K562 (cell line): ENCODE data around the gene SCN2B. TPM values are rescaled to one million over a fixed set of nuclear protein-coding genes. Genes with fewer than 3 reads are reported as not detected.

ENCODE experiments used
- ATAC-seq: fragments of 200-7000 bp; cut with Tn5 transposase; 3 replicates; pipeline ENCODE4 v1.9.1; 2020; ENCODE audit warnings: moderate library complexity
- BruUV-seq: library from RNA; stranded (reverse); fragments of 400-500 nt; replicated peaks from 2 replicates; lab custom pipeline; 2021; lab: Mats Ljungman, UMichigan
- CTCF ChIA-PET: fragments of 300-600 bp; formaldehyde crosslinking; extraction: SDS; loops from one replicate; lab custom pipeline; 2021; ENCODE audit warnings: low intra/inter-chr PET ratio; lab: Yijun Ruan, JAX
- POLR2A ChIA-PET: fragments of 300-600, 350-650 bp; sonication (Branson Sonifier 250); formaldehyde crosslinking; extraction: SDS; loops from one replicate; lab custom pipeline; 2021; ENCODE audit warnings: antibody characterized with exemption, inconsistent platforms; lab: Yijun Ruan, JAX
- DNase-seq, 4 experiments: peaks; one replicate each; pipeline versions ENCODE4 v3.0.0 to v3.0.0-alpha.2; 2011 to 2018; ENCODE audit warnings: low spot score in 3 of 4, mixed read lengths in 3 of 4; ENCODE audit errors: extremely low read depth in 1 of 4
- FAIRE-seq: peaks from 2 replicates; lab custom pipeline; 2011; peaks lifted over from hg19 to GRCh38; lab: Jason Lieb, UNC
- H2AFZ ChIP-seq: 2 replicates; pipeline ENCODE4 v1.6.0; 2011; ENCODE audit warnings: low read depth, low read length, control low read depth, inconsistent platforms
- H3K27ac ChIP-seq: fragments of 200-600 bp; 3 replicates; pipeline ENCODE4 v1.8.0; 2011; ENCODE audit warnings: low read depth, mild to moderate bottlenecking, control low read depth, inconsistent platforms, low read length, moderate library complexity, mixed read lengths; ENCODE audit errors: extremely low read depth
- H3K27me3 ChIP-seq, 2 experiments: fragments of 300-600 bp in 1 of 2; 2 replicates in 1 of 2; 3 replicates in 1 of 2; pipeline versions ENCODE4 v1.6.0 to v1.8.0; 2011; ENCODE audit warnings: inconsistent platforms in 2 of 2, low read length in 2 of 2, mild to moderate bottlenecking in 1 of 2, mixed read lengths in 1 of 2, moderate library complexity in 1 of 2; ENCODE audit not compliant: control insufficient read depth in 2 of 2, insufficient read depth in 2 of 2
- H3K36me3 ChIP-seq: fragments of 300-600 bp; 3 replicates; pipeline ENCODE4 v1.8.0; 2011; ENCODE audit warnings: mild to moderate bottlenecking, low read length, inconsistent platforms; ENCODE audit not compliant: control insufficient read depth, insufficient read depth
- H3K4me1 ChIP-seq, 2 experiments: fragments of 200-600 bp in 1 of 2; replicated peaks in 1 of 2; 2 replicates in 1 of 2; 3 replicates in 1 of 2; pipeline versions ENCODE4 v1.5.1 to v1.8.0; 2011; ENCODE audit warnings: inconsistent platforms in 2 of 2, low read length in 2 of 2, mild to moderate bottlenecking in 1 of 2, mixed read lengths in 1 of 2, moderate library complexity in 1 of 2; ENCODE audit not compliant: control insufficient read depth in 2 of 2, insufficient read depth in 2 of 2
- H3K4me2 ChIP-seq: 2 replicates; pipeline ENCODE4 v1.6.1; 2011; ENCODE audit warnings: low read length, control low read depth, inconsistent platforms, mixed read lengths; ENCODE audit not compliant: insufficient read depth
- H3K4me3 ChIP-seq: fragments of 200-600 bp; sonication (generic), shearing (Covaris generic); 2 replicates; pipeline ENCODE4 v1.5.1; 2016; ENCODE audit warnings: control low read depth, inconsistent platforms
- H3K79me2 ChIP-seq: fragments of 200-600 bp; 3 replicates; pipeline ENCODE4 v1.8.0; 2011; ENCODE audit warnings: low read length, inconsistent platforms; ENCODE audit not compliant: control insufficient read depth, insufficient read depth
- H3K9ac ChIP-seq, 2 experiments: 2 replicates each; pipeline versions ENCODE4 v1.6.0 to v1.6.1; 2011; ENCODE audit warnings: low read depth in 2 of 2, low read length in 2 of 2, control low read depth in 1 of 2, inconsistent platforms in 1 of 2, mild to moderate bottlenecking in 1 of 2, mixed read lengths in 1 of 2; ENCODE audit not compliant: insufficient read depth in 1 of 2
- H3K9me1 ChIP-seq: one replicate; pipeline ENCODE4 v1.6.0; 2011; ENCODE audit warnings: inconsistent platforms, mild to moderate bottlenecking, low read length, moderate library complexity; ENCODE audit not compliant: control insufficient read depth, insufficient read depth
- H3K9me3 ChIP-seq: replicated peaks from 2 replicates; pipeline ENCODE4 v1.5.1; 2011; ENCODE audit warnings: low read depth, low read length, inconsistent platforms; ENCODE audit not compliant: control insufficient read depth, insufficient read depth
- H4K20me1 ChIP-seq: replicated peaks from 2 replicates; pipeline ENCODE4 v1.6.1; 2011; ENCODE audit warnings: low read length, inconsistent platforms, mixed read lengths; ENCODE audit not compliant: control insufficient read depth, insufficient read depth
- BDP1 ChIP-seq: IDR thresholded peaks from 3 replicates; pipeline ENCODE4 v1.6.1; 2011; ENCODE audit not compliant: insufficient read length, insufficient read depth
- CBX5 ChIP-seq: IDR thresholded peaks from 2 replicates; pipeline ENCODE4 v1.6.1; 2014; ENCODE audit warnings: low read depth, borderline replicate concordance
- EGR1 ChIP-seq: fragments of 450-650 bp; conservative IDR thresholded peaks from 2 replicates; pipeline ENCODE4 v1.6.1; 2017; ENCODE audit warnings: mild to moderate bottlenecking
- ESRRA ChIP-seq: fragments of 450-650 bp; IDR thresholded peaks from 2 replicates; pipeline ENCODE4 v1.6.1; 2014; ENCODE audit warnings: low read depth, mild to moderate bottlenecking, moderate library complexity, borderline replicate concordance
- FOXK2 ChIP-seq, 2 experiments: fragments of 450-650 bp; IDR thresholded peaks in 1 of 2; conservative IDR thresholded peaks in 1 of 2; 2 replicates each; pipeline ENCODE4 v1.6.1; 2016; ENCODE audit warnings: low read depth in 2 of 2, mild to moderate bottlenecking in 1 of 2
- GABPA ChIP-seq: fragments of 200-800 bp; sonication (Bioruptor generic); conservative IDR thresholded peaks from 2 replicates; pipeline ENCODE4 v1.6.1; 2016; ENCODE audit warnings: low read depth, missing genetic modification characterization, missing compliant biosample characterization
- GMEB1 ChIP-seq: fragments of 250-450 bp; sonication (Bioruptor Pico); IDR thresholded peaks from 2 replicates; pipeline ENCODE4 v1.4.0; 2020; ENCODE audit warnings: mild to moderate bottlenecking
- HDAC1 ChIP-seq, 2 experiments: fragments of 450-650 bp; IDR thresholded peaks; 2 replicates each; pipeline ENCODE4 v1.6.1; 2016 to 2017; ENCODE audit warnings: inconsistent platforms in 1 of 2, mild to moderate bottlenecking in 1 of 2, moderate library complexity in 1 of 2
- NFXL1 ChIP-seq: fragments of 450-650 bp; formaldehyde crosslinking; IDR thresholded peaks from 2 replicates; pipeline ENCODE4 v1.4.0; 2021; ENCODE audit warnings: mild to moderate bottlenecking
- RBM22 ChIP-seq: fragments of 200-400 bp; formaldehyde crosslinking; IDR thresholded peaks from 2 replicates; pipeline ENCODE4 v1.6.1; 2018; ENCODE audit warnings: low read length, low read depth; ENCODE audit not compliant: poor library complexity, severe bottlenecking
- RBM25 ChIP-seq: fragments of 200-400 bp; formaldehyde crosslinking; IDR thresholded peaks from 2 replicates; pipeline ENCODE4 v1.6.1; 2018; ENCODE audit warnings: low read length, low read depth, moderate library complexity; ENCODE audit not compliant: severe bottlenecking
- SMARCA5 ChIP-seq: fragments of 450-650 bp; IDR thresholded peaks from 2 replicates; pipeline ENCODE4 v1.6.1; 2016
- SPI1 ChIP-seq: IDR thresholded peaks from 2 replicates; pipeline ENCODE4 v1.6.1; 2011; ENCODE audit warnings: low read depth, low read length, control low read depth, borderline replicate concordance
- ZBTB34 ChIP-seq: fragments of 250-450 bp; sonication (Bioruptor Pico); IDR thresholded peaks from 2 replicates; pipeline ENCODE4 v1.8.0; 2021; ENCODE audit warnings: mild to moderate bottlenecking, moderate library complexity
- ZFP1 ChIP-seq: fragments of 450-650 bp; formaldehyde crosslinking; IDR thresholded peaks from 2 replicates; pipeline ENCODE4 v1.4.0; 2020; ENCODE audit warnings: mild to moderate bottlenecking, mixed read lengths
- ZNF3 ChIP-seq: fragments of 250-450 bp; sonication (Bioruptor Pico); IDR thresholded peaks from 2 replicates; pipeline ENCODE4 v1.5.0; 2021; ENCODE audit warnings: mild to moderate bottlenecking, moderate library complexity
- WGBS: fragments of 100-300 bp; shearing (Covaris generic); methylation state at CpG from one replicate; pipeline ENCODE4 v1.1.6; 2016; ENCODE audit warnings: low coverage, mixed read lengths; ENCODE audit not compliant: insufficient coverage; ENCODE audit errors: missing lambda C conversion rate; 5-methylcytosine and 5-hydroxymethylcytosine counted together
- in situ Hi-C: fragments of 300-500 bp; cut with MboI; formaldehyde crosslinking; loops from 4 replicates; pipeline ENCODE4 v1.15.0; 2018; ENCODE audit warnings: inconsistent platforms, mixed read lengths
- intact Hi-C: fragments of 100-400 bp; cut with micrococcal nuclease; formaldehyde crosslinking; loops from 2 replicates; pipeline ENCODE4 v1.14.2; 2022
- polyA plus RNA-seq, 8 experiments: library from polyadenylated mRNA; depleted of rRNA in 4 of 8; stranded (reverse) in 5 of 8; unstranded in 3 of 8; fragments of >200 nt; fragmentation: Nextera tagmentation in 2 of 8; fragmentation: Illumina TruSeq in 1 of 8; extraction: Ambion mirVana in 2 of 8; extraction: Trizol in 1 of 8; gene quantifications; 2 replicates each; pipeline versions ENCODE4 v1.2.1 to v1.2.3, GENCODE V29; 2011 to 2014; ENCODE audit warnings: inconsistent platforms in 1 of 8, missing spikeins in 1 of 8
- total RNA-seq, 7 experiments: library from RNA; depleted of rRNA in 6 of 7; stranded (reverse); fragments of >200 nt in 6 of 7; fragmentation: Illumina TruSeq in 2 of 7; extraction: Trizol in 2 of 7; gene quantifications; 2 replicates each; pipeline versions ENCODE4 v1.2.1 to v1.2.3, GENCODE V29; 2011 to 2021; ENCODE audit warnings: low replicate concordance in 1 of 7
- TF ChIP-seq, protein P1 (sequence below), 3 experiments: fragments of 200-800 bp in 1 of 3; fragments of 250-450 bp in 1 of 3; fragments of 450-650 bp in 1 of 3; sonication (Bioruptor Pico) in 1 of 3; sonication (Bioruptor generic) in 1 of 3; formaldehyde crosslinking in 1 of 3; IDR thresholded peaks; 2 replicates each; pipeline versions ENCODE4 v1.6.1 to v1.8.0; 2016 to 2022; ENCODE audit warnings: mild to moderate bottlenecking in 2 of 3, missing genetic modification characterization in 2 of 3, missing compliant biosample characterization in 1 of 3, moderate library complexity in 1 of 3

Gene SCN2B
- total and polyA plus RNA-seq, 9 of the 15 experiments (the other 6 are each of a cell fraction or from before 2014, with no cell fraction given): not detected

DNA sequence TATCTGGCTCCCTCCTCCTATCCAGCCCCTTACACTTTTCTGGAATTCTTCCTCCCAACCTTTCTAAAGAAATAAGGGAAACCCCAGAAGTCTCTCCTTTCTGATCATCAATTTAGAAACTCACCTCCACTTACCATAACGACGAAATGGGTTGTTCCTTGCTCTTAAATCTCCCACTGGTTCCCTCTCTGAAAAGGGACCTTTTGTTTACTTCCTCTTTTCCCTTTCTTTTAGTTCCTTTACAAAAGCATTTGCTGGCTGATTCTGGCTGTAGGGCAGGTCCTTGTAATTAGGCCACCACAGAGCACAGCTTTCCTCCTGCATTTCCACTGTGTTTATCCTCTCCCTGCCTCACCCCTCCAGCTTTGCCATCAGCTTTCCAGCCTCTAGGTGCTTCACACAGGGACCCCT lies 36.3 kb upstream of the SCN2B start:
- DNase-seq (no peak), ATAC-seq (no peak), FAIRE-seq (no peak)
- CTCF ChIA-PET: no interaction called here
- H3K79me2 ChIP-seq: no peaks in the 10 kb centered on the region
- intact Hi-C loops: no loop called here
- in situ Hi-C loops: no loop called here
- H3K4me2 ChIP-seq: no peak overlapping the region
- no peak overlapping the region for H3K9ac ChIP-seq
- 0 out of 2 replicates have a peak overlapping the region, but pooled peaks have one; percentile 34 for H2AFZ ChIP-seq
- H3K4me3 ChIP-seq: no peak overlapping the region
- no peaks in the 10 kb centered on the region for H4K20me1 ChIP-seq
- H3K36me3 ChIP-seq: no peaks in the 10 kb centered on the region
- H3K4me1 ChIP-seq: peaks cover 0 to 5% of the 10 kb centered on the region in 2 experiments; a peak in 2 of 5 replicates
- H3K27ac ChIP-seq: no peak overlapping the region
- WGBS: 0% methylated on average over 2 of the region's 2 CpGs
- no peaks in the 10 kb centered on the region for H3K9me1 ChIP-seq
- BruUV-seq: no TSS peak
- POLR2A ChIA-PET: interaction anchor here (1.0 kb wide), 1 partner anchor 12 kb away, joined by 4 read pairs; the partner anchor contains the start of gene JAML
- H3K27me3 ChIP-seq: peaks cover 18 to 20% of the 10 kb centered on the region in 2 experiments
- no peaks in the 10 kb centered on the region for H3K9me3 ChIP-seq
- no peak for TF ChIP-seq BDP1
- no peak for TF ChIP-seq ZFP1 (CRISPR knock-in tag)
- TF ChIP-seq CBX5: no peak
- no peak for TF ChIP-seq EGR1
- TF ChIP-seq GABPA: no peak; the same call in 1 of the 2 replicates
- TF ChIP-seq, protein P1, sequence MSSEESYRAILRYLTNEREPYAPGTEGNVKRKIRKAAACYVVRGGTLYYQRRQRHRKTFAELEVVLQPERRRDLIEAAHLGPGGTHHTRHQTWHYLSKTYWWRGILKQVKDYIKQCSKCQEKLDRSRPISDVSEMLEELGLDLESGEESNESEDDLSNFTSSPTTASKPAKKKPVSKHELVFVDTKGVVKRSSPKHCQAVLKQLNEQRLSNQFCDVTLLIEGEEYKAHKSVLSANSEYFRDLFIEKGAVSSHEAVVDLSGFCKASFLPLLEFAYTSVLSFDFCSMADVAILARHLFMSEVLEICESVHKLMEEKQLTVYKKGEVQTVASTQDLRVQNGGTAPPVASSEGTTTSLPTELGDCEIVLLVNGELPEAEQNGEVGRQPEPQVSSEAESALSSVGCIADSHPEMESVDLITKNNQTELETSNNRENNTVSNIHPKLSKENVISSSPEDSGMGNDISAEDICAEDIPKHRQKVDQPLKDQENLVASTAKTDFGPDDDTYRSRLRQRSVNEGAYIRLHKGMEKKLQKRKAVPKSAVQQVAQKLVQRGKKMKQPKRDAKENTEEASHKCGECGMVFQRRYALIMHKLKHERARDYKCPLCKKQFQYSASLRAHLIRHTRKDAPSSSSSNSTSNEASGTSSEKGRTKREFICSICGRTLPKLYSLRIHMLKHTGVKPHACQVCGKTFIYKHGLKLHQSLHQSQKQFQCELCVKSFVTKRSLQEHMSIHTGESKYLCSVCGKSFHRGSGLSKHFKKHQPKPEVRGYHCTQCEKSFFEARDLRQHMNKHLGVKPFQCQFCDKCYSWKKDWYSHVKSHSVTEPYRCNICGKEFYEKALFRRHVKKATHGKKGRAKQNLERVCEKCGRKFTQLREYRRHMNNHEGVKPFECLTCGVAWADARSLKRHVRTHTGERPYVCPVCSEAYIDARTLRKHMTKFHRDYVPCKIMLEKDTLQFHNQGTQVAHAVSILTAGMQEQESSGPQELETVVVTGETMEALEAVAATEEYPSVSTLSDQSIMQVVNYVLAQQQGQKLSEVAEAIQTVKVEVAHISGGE (CRISPR knock-in tag; IDR thresholded peaks at IDR 0.05): peak in 1 of 3 experiments; percentile 63; a peak in 1 of 6 replicates
- peak; percentile 70; the same call in 1 of the 2 replicates for TF ChIP-seq SMARCA5
- no peak for TF ChIP-seq ZNF3 (CRISPR knock-in tag)
- no peak for TF ChIP-seq ZBTB34 (CRISPR knock-in tag)
- TF ChIP-seq ESRRA: 0 out of 2 replicates have a peak, but pooled peaks have one; percentile 17
- TF ChIP-seq FOXK2 (conservative IDR thresholded peaks at IDR 0.05 in 1 of 2, IDR thresholded peaks at IDR 0.05 in 1 of 2; ENCODE audit: low read depth in 2 of 2): no peak
- TF ChIP-seq NFXL1: no peak
- TF ChIP-seq HDAC1 (IDR thresholded peaks at IDR 0.05): no peak
- peak; percentile 64 for TF ChIP-seq RBM25
- no peak for TF ChIP-seq RBM22
- no peak for TF ChIP-seq GMEB1 (CRISPR knock-in tag)
- TF ChIP-seq SPI1: peak; percentile 15; the same call in 1 of the 2 replicates
